Mucosa of rectum (tissue), 2 donors: ENCODE measurements around the gene CCRL2.
"Not testable (repeated sequence)": the region's sequence is repeated elsewhere in the genome, so short reads cannot be mapped to it uniquely, and the experiment has no call there.

Experiments used
- H3K27ac ChIP-seq, 2 donors: one replicate each; pipeline ENCODE4 v1.7.0; 2013; ENCODE audit warnings: inconsistent platforms in 2 of 2, low read depth in 2 of 2, low read length in 2 of 2
- H3K27me3 ChIP-seq, 2 donors: one replicate each; pipeline ENCODE4 v1.7.0; 2013; ENCODE audit warnings: low read length in 2 of 2; ENCODE audit not compliant: control insufficient read depth in 2 of 2, insufficient read depth in 2 of 2
- H3K36me3 ChIP-seq, 2 donors: one replicate each; pipeline ENCODE4 v1.7.0; 2013; ENCODE audit warnings: low read length in 2 of 2; ENCODE audit not compliant: control insufficient read depth in 2 of 2, insufficient read depth in 2 of 2
- H3K4me1 ChIP-seq, 2 donors: one replicate each; pipeline ENCODE4 v1.7.0; 2013; ENCODE audit warnings: low read length in 2 of 2, mild to moderate bottlenecking in 1 of 2; ENCODE audit not compliant: control insufficient read depth in 2 of 2, insufficient read depth in 2 of 2
- H3K4me3 ChIP-seq, 2 donors: one replicate each; pipeline ENCODE4 v1.7.0; 2013; ENCODE audit warnings: low read length in 2 of 2
- H3K9ac ChIP-seq, 2 donors: one replicate each; pipeline ENCODE4 v1.7.0; 2013; ENCODE audit warnings: low read length in 2 of 2, low read depth in 1 of 2, mild to moderate bottlenecking in 1 of 2
- H3K9me3 ChIP-seq, 2 donors: one replicate each; pipeline ENCODE4 v1.7.0; 2013; ENCODE audit warnings: low read length in 2 of 2; ENCODE audit not compliant: control insufficient read depth in 2 of 2
- donor health status: healthy.
- donor health status: Normal muscosa, but diverticular disease.

Gene CCRL2

GRCh38 chr3:46401579-46401978, 5.5 kb upstream of the CCRL2 start:
- no peaks in the 10 kb centered on the region for H3K9me3 ChIP-seq
- H3K4me1 ChIP-seq: peaks cover 20 to 22% of the 10 kb centered on the region in 2 donors
- H3K27me3 ChIP-seq: no peaks in the 10 kb centered on the region
- no peak overlapping the region for H3K27ac ChIP-seq
- H3K4me3 ChIP-seq: no peak overlapping the region
- no peaks in the 10 kb centered on the region for H3K36me3 ChIP-seq
- no peak overlapping the region for H3K9ac ChIP-seq

GRCh38 chr3:46402902-46403301, 4.2 kb upstream of the CCRL2 start:
- not testable (repeated sequence) for H3K9me3 ChIP-seq, H3K36me3 ChIP-seq, H3K27ac ChIP-seq, H3K9ac ChIP-seq, H3K27me3 ChIP-seq, H3K4me3 ChIP-seq
- peaks cover 29 to 34% of the 10 kb centered on the region in 2 donors for H3K4me1 ChIP-seq

GRCh38 chr3:46405301-46406019, 1.6 kb upstream of the CCRL2 start:
- H3K9me3 ChIP-seq: no peaks in the 10 kb centered on the region
- peak overlapping the region; percentile 56 to 79 for H3K4me3 ChIP-seq
- peaks cover 0 to 4% of the 10 kb centered on the region in 2 donors for H3K36me3 ChIP-seq
- H3K9ac ChIP-seq: peak overlapping the region; percentile 66 to 88
- peak overlapping the region; percentile 97 to 98 for H3K27ac ChIP-seq
- H3K27me3 ChIP-seq: no peaks in the 10 kb centered on the region
- peaks cover 33 to 40% of the 10 kb centered on the region in 2 donors for H3K4me1 ChIP-seq

- Histone ChIP-seq H3K4me3 (peak overlapping the region; percentile 79 to 87), H3K36me3 (peaks cover 0 to 4% of the 10 kb centered on the region in 2 donors), H3K4me1 (peaks cover 33 to 40% of the 10 kb centered on the region in 2 donors), H3K27me3 (no peaks in the 10 kb centered on the region), H3K27ac (peak overlapping the region; percentile 97 to 98), H3K9ac (peak overlapping the region; percentile 75 to 88), H3K9me3 (no peaks in the 10 kb centered on the region)
Measured at GRCh38 chr3:46406443-46406787, 644 bp upstream of the CCRL2 start.

- H3K9ac ChIP-seq: peak overlapping the region; percentile 84 to 88
- peak overlapping the region; percentile 79 to 87 for H3K4me3 ChIP-seq
- H3K27me3 ChIP-seq: no peaks in the 10 kb centered on the region
- peaks cover 33 to 40% of the 10 kb centered on the region in 2 donors for H3K4me1 ChIP-seq
- peaks cover 0 to 4% of the 10 kb centered on the region in 2 donors for H3K36me3 ChIP-seq
- no peaks in the 10 kb centered on the region for H3K9me3 ChIP-seq
- peak overlapping the region; percentile 97 to 98 for H3K27ac ChIP-seq
Measured at GRCh38 chr3:46407970-46408369, 911 bp downstream of the CCRL2 start.

- H3K9ac ChIP-seq: no peak overlapping the region
- no peak overlapping the region for H3K4me3 ChIP-seq
- no peaks in the 10 kb centered on the region for H3K9me3 ChIP-seq
- H3K27me3 ChIP-seq: no peaks in the 10 kb centered on the region
- no peak overlapping the region for H3K27ac ChIP-seq
- H3K36me3 ChIP-seq: peaks cover 0 to 4% of the 10 kb centered on the region in 2 donors
- H3K4me1 ChIP-seq: peaks cover 33 to 40% of the 10 kb centered on the region in 2 donors
Measured at GRCh38 chr3:46408853-46409252, 1.8 kb downstream of the CCRL2 start.

GRCh38 chr3:46409739-46410489, 2.9 kb downstream of the CCRL2 start:
- Histone ChIP-seq H3K9ac (no peak overlapping the region), H3K9me3 (no peaks in the 10 kb centered on the region), H3K4me1 (peaks cover 29 to 34% of the 10 kb centered on the region in 2 donors), H3K27me3 (no peaks in the 10 kb centered on the region), H3K4me3 (no peak overlapping the region), H3K36me3 (peaks cover 0 to 4% of the 10 kb centered on the region in 2 donors), H3K27ac (no peak overlapping the region)

- H3K4me3 ChIP-seq: no peak overlapping the region
- no peaks in the 10 kb centered on the region for H3K9me3 ChIP-seq
- no peak overlapping the region for H3K9ac ChIP-seq
- no peak overlapping the region for H3K27ac ChIP-seq
- no peaks in the 10 kb centered on the region for H3K27me3 ChIP-seq
- peaks cover 22 to 27% of the 10 kb centered on the region in 2 donors for H3K4me1 ChIP-seq
- peaks cover 0 to 4% of the 10 kb centered on the region in 2 donors for H3K36me3 ChIP-seq
Measured at GRCh38 chr3:46410669-46411068, 3.6 kb downstream of the CCRL2 start.

GRCh38 chr3:46411271-46411670, 4.2 kb downstream of the CCRL2 start:
- H3K27me3 ChIP-seq: no peaks in the 10 kb centered on the region
- no peak overlapping the region for H3K27ac ChIP-seq
- H3K9ac ChIP-seq: no peak overlapping the region
- peaks cover 19 to 27% of the 10 kb centered on the region in 2 donors for H3K4me1 ChIP-seq
- peaks cover 0 to 4% of the 10 kb centered on the region in 2 donors for H3K36me3 ChIP-seq
- H3K9me3 ChIP-seq: no peaks in the 10 kb centered on the region
- no peak overlapping the region for H3K4me3 ChIP-seq

GRCh38 chr3:46412786-46413298, 5.8 kb downstream of the CCRL2 start:
- peaks cover 0 to 4% of the 10 kb centered on the region in 2 donors for H3K36me3 ChIP-seq
- no peak overlapping the region for H3K27ac ChIP-seq
- no peaks in the 10 kb centered on the region for H3K9me3 ChIP-seq
- H3K4me3 ChIP-seq: no peak overlapping the region
- H3K9ac ChIP-seq: no peak overlapping the region
- H3K4me1 ChIP-seq: peaks cover 11 to 19% of the 10 kb centered on the region in 2 donors
- no peaks in the 10 kb centered on the region for H3K27me3 ChIP-seq
